ENCODE results near the gene WSCD2.

DNA sequence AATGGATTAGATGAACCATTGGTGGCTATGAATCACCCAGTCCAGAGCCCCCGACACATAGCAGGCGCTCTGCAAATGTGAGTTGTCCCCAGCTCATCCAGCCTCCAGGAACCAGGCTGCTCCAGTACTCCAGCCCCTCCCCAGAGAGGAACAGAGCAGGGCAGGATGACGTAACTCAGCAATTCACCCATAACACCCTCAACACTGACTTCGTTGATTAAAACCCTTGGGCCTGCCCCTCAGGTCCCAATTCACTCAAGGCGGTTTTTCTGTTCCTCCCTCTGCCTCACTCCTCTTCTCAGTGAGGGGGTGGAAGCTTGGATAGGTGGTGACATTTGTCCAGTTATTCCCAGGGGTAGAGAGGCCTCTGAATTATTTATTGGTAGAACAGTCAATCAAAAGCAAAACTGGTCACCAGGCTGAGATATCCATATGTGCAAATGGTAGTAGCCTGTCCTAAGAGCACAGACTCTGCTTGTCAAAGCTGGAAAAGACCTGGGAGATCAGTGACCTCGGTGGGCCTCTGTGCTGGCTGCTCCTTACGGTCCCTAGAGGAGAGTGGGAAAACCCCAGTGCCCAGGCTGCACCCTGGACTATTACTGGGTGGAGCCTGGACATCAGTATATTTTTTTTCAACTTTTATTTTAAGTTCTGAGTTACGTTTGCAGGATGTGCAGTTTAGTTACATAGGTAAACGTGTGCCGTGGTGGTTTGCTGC, 113.1 kb downstream of the WSCD2 start:
- TF ChIP-seq RFX5 (IDR thresholded peaks at IDR 0.05; ENCODE audit: low read depth, low read length) (no peak), POLR2A (IDR thresholded peaks at IDR 0.05; ENCODE audit: low read depth, low read length) (no peak), CTCF (conservative IDR thresholded peaks at IDR 0.05; ENCODE audit: low read depth, low read length) (no peak), CEBPB (IDR thresholded peaks at IDR 0.05; ENCODE audit: low read depth, low read length) (no peak), SMC3 (IDR thresholded peaks at IDR 0.05; ENCODE audit: low read depth, low read length) (no peak), RCOR1 (IDR thresholded peaks at IDR 0.05; ENCODE audit: insufficient replicate concordance, low read length) (no peak), RAD21 (IDR thresholded peaks at IDR 0.05; ENCODE audit: low read length) (no peak)
- TF ChIP-seq, protein P1, sequence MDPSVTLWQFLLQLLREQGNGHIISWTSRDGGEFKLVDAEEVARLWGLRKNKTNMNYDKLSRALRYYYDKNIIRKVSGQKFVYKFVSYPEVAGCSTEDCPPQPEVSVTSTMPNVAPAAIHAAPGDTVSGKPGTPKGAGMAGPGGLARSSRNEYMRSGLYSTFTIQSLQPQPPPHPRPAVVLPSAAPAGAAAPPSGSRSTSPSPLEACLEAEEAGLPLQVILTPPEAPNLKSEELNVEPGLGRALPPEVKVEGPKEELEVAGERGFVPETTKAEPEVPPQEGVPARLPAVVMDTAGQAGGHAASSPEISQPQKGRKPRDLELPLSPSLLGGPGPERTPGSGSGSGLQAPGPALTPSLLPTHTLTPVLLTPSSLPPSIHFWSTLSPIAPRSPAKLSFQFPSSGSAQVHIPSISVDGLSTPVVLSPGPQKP (IDR thresholded peaks at IDR 0.05; ENCODE audit: borderline replicate concordance, low read depth, low read length): no peak
- TF ChIP-seq, protein P2, sequence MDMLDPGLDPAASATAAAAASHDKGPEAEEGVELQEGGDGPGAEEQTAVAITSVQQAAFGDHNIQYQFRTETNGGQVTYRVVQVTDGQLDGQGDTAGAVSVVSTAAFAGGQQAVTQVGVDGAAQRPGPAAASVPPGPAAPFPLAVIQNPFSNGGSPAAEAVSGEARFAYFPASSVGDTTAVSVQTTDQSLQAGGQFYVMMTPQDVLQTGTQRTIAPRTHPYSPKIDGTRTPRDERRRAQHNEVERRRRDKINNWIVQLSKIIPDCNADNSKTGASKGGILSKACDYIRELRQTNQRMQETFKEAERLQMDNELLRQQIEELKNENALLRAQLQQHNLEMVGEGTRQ (IDR thresholded peaks at IDR 0.05; ENCODE audit: low read depth, low read length): no peak

All from IMR-90 (cell line).